Eye (tissue), 1 donor: Measurements from ENCODE around the gene RIC1.
"Not testable (repeated sequence)": the region's sequence is repeated elsewhere in the genome, so short reads cannot be mapped to it uniquely, and the experiment has no call there.

Source experiments
- DNase-seq: peaks from one replicate; pipeline ENCODE4 v3.0.0-alpha.2; 2015

The RIC1 gene, protein sequence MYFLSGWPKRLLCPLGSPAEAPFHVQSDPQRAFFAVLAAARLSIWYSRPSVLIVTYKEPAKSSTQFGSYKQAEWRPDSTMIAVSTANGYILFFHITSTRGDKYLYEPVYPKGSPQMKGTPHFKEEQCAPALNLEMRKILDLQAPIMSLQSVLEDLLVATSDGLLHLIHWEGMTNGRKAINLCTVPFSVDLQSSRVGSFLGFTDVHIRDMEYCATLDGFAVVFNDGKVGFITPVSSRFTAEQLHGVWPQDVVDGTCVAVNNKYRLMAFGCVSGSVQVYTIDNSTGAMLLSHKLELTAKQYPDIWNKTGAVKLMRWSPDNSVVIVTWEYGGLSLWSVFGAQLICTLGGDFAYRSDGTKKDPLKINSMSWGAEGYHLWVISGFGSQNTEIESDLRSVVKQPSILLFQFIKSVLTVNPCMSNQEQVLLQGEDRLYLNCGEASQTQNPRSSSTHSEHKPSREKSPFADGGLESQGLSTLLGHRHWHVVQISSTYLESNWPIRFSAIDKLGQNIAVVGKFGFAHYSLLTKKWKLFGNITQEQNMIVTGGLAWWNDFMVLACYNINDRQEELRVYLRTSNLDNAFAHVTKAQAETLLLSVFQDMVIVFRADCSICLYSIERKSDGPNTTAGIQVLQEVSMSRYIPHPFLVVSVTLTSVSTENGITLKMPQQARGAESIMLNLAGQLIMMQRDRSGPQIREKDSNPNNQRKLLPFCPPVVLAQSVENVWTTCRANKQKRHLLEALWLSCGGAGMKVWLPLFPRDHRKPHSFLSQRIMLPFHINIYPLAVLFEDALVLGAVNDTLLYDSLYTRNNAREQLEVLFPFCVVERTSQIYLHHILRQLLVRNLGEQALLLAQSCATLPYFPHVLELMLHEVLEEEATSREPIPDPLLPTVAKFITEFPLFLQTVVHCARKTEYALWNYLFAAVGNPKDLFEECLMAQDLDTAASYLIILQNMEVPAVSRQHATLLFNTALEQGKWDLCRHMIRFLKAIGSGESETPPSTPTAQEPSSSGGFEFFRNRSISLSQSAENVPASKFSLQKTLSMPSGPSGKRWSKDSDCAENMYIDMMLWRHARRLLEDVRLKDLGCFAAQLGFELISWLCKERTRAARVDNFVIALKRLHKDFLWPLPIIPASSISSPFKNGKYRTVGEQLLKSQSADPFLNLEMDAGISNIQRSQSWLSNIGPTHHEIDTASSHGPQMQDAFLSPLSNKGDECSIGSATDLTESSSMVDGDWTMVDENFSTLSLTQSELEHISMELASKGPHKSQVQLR (N-terminal part only)

DNA sequence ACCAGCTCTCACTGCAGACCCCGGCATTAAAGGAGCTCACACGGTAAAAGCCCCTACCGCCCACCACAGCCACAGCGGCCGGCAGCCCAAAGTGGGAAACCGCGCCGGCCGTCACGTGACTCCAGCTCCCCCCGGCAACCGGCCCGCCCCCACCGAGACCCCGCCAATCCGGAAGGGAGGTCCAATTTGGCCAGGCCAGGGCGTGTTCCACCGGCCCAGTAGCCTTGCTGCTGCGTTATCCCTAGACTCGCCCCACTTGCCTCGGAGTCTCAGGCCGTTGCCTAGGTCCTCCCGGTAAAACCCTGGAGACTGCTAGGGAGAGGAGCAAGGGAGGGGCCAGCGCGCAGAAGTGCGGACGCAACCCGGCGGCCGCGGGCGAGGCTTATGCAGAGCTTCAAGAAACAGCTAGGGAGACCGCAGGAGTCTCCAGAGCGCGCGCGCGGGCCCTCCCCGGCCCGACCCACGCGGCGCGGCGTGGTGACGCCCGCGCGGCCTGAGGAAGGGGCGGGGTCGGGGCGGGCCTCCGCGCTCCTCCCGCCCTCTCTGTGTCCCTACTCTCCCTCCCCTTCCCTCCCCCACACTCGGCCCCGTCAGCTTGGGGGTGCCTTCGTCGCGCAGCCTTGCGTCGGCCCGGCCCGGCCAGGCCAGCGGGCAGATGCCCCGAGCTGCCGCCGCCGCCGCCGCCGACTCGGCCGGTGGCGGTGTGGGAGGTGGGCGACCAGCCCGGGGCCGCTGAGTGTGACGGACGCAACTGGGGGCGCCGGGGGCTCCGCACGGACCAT is at the start of gene RIC1:
RIC1 (plus strand) TSS at position 578 of the 782 bp plus-strand sequence; CDS start at position 781, 203 bp downstream.
- DNase-seq, result peak; percentile 96

DNA sequence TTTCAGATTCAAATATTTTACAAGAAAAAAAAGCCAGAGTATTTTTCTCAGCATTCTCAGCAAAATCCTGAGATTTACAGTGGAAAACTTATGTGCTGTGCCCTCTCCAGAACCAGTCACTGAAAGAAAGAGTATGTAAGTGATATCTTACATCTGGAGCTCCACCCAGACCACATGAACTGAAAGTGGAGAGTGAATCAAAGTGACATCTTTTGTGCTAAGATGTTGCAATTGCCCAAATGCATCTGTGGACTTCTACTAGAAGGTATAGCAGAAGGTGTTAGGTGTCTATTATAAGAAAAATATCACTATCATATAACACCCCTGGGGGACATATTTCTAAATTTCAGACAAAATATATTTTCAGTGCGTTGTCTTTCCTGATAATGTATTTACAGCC is 49.0 kb upstream of the RIC1 start:
- DNase-seq, result no peak

- no peak for DNase-seq
Measured at GRCh38 chr9:5580650-5581049, 48.3 kb upstream of the RIC1 start.

- not testable (repeated sequence) for DNase-seq
Measured at GRCh38 chr9:5581706-5582105, 47.2 kb upstream of the RIC1 start.

GRCh38 chr9:5582835-5583195 is 46.1 kb upstream of the RIC1 start:
- peak; percentile 73 for DNase-seq

GRCh38 chr9:5586391-5586802 is 42.5 kb upstream of the RIC1 start:
- DNase-seq, result no peak

DNA sequence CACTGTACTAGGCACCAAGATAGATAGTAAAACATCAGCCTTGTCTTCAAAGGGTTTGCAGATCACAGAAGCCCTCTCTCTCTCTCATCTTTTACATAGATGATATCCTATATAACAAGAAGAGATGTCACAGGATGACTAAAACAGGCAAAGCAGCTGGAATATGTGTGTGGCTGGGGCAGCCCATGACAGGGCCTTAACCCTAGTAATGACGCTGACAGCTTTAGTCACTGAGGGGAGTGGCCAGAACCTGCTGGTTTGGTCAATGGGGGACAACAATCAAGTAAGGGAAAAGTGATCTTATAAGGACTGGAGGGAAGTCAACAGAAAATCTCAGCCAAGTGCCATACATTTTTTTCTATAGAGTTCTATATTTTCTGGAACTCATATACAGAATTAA is 41.9 kb upstream of the RIC1 start:
- DNase-seq, result no peak

- DNase-seq, result no peak
Measured at GRCh38 chr9:5592231-5592630, 36.7 kb upstream of the RIC1 start.

DNA sequence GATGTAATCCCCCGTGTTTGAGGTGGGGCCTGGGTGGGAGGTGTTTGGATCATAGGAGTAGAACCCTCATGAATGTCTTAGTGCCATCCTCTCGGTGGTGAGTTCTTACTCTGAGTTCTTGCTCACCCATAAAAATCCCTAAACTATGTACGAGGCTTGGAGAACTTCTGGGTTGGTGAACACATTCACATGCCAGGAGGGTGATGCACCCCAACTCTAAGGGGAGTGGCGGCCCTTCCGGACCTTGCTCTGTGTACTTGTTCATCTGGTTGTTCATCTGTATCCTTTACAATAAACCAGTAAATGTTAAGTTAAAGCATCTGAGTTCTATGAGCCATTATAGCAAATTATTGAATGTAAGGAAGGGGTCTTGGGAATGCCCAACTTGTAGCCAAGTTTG is 36.0 kb upstream of the RIC1 start:
- no peak for DNase-seq

GRCh38 chr9:5593904-5594303 is 35.0 kb upstream of the RIC1 start:
- no peak for DNase-seq

GRCh38 chr9:5596173-5596572 is 32.7 kb upstream of the RIC1 start:
- DNase-seq, result no peak

DNA sequence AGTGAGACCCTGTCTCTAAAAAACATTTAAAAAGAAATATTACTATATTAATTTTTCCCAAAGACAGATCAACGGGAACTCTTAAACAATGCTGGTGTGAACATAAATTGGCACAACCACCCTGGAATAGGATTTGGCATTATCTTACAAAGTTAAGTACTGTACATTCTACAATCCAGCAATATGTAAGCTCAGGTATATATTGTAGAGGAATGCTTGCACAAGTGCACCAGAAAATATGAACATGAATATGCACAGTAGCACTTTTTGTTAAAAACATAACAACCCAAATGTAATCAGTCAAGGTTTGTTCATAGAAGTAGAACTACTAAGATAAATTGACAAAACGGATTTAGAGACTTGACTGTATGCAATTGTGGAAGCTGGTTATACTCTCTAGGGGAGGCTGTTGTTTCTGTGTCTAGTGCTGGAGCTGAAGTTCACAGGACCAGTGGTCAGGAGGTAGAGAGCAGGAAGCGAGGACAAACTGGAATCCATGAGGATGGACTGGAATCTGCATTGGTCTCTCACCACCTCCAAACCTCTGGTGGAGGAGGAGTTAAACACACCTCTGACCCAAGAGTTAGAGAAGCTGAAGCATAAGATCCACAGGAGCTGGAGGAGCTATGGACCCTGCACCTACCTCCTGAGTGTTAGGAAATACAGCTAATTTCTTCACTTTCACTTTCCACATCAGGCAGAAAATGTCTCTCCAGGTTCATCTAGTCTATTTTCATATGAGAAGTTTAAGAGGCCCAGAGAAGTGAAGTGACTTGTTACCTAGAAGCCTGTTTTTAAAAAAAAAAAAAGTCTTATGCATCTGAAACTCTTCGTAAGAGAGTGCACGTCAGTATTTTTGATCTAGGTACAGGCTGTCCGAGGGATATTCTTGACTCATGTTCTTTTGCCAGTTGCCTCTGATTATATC is 20.3 kb upstream of the RIC1 start:
- DNase-seq, result no peak

DNA sequence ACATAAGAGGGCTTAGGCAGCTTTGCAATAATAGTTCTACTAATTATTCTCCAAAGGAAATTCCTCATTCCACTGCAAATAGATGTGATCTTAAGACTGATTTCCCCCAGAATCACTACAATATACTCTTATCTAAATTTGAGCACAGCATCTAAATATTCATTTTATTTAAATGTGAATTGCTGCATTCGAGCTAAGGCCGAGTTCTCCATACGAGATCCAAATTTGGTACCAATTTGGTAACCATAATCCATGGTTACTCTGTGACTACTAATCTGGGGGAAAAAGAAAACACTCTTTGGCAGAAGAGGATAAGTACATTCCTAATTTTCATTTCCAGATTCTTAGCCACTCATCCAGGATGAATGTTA is 19.7 kb upstream of the RIC1 start:
- DNase-seq, result no peak

- DNase-seq, result no peak
Measured at GRCh38 chr9:5610491-5610890, 18.4 kb upstream of the RIC1 start.

DNA sequence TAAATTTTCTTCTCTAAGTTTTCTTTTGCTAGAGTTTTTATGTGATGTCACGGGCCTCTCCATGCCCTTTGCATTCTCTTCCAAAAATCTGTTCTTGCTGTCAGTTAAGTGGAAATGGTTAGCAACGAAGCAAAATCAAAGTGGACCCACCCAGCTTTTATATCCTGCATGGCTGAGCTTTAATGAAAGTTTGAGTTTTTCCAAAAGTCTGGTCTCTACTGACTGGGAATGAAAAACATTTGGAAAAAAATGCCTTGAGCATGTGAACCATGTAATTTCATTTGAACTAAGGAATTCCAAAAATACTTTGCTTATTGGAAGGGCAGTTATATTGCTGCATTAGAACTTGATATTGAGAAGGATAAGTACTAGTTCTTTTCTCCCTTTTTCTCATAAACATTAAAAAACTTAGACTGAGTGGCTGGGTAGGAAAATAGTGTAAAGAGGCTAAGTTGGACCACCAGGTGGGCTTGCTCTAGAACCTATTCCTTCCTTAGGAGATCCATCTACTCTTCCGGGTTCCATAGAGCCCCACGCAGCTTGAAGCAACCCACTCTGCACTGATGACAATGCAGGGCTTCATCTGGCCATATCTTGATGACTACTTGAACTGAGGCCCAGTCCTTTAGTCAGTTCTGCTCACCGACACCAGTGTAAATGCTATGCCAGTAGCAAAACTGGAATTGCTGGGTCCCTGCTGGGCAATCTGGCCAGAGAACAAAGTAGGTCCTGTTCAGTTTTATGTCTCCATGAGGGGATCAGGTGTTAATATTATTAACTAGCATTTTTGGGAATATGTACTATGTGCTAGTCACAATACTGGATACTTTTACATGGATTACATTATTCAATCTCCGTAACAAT is 17.4 kb upstream of the RIC1 start:
- no peak for DNase-seq

- DNase-seq, result no peak
Measured at GRCh38 chr9:5612185-5612530, 16.7 kb upstream of the RIC1 start.

GRCh38 chr9:5614192-5614591 is 14.7 kb upstream of the RIC1 start:
- DNase-seq, result no peak

GRCh38 chr9:5614985-5615384 is 13.9 kb upstream of the RIC1 start:
- DNase-seq, result no peak

- no peak for DNase-seq
Measured at GRCh38 chr9:5617749-5618148, 11.2 kb upstream of the RIC1 start.

GRCh38 chr9:5620494-5620893 is 8.4 kb upstream of the RIC1 start:
- no peak for DNase-seq
